Measurements from ENCODE around the gene MYOF. TPM values are rescaled to one million over a fixed set of nuclear protein-coding genes. Genes with fewer than 3 reads are reported as not detected.

Gene MYOF
- polyA plus RNA-seq, 1 of the 3 experiments (the other 2 are of a cell fraction) = 103 TPM

- H3K4me2 ChIP-seq = peak overlapping the region; percentile 49
- peaks cover 83% of the 10 kb centered on the region for H3F3A ChIP-seq (replicated peaks; ENCODE audit: insufficient read depth)
- no peak for DNase-seq
- 25% methylated on average over 5 of the region's 5 CpGs for WGBS (ENCODE audit: low lambda C conversion rate)
- ChIA-PET CTCF (interaction anchor here (0.8 to 8.8 kb wide), 4 partner anchors 11 to 900 kb away, joined by 3 to 92 read pairs (median 16); partner anchors contain the start of gene MYOF), POLR2A (no interaction called here)
- no peak overlapping the region for H2AFZ ChIP-seq (ENCODE audit: low read depth)
- no peaks in the 10 kb centered on the region for H3K9me2 ChIP-seq
- H3K4me3 ChIP-seq (ENCODE audit: low read depth in 2 of 2, low read length in 1 of 2) = no peak overlapping the region
- peak overlapping the region; percentile 54 to 99; a peak in 3 of 4 replicates for H3K27ac ChIP-seq (ENCODE audit: low read depth in 2 of 2, low read length in 1 of 2)
- peaks cover 0 to 24% of the 10 kb centered on the region in 2 experiments for H3K36me3 ChIP-seq (replicated peaks in 1 of 2; ENCODE audit: control insufficient read depth in 1 of 2, insufficient read depth in 2 of 2, low read length in 1 of 2)
- peaks cover 14 to 62% of the 10 kb centered on the region in 2 experiments; a peak in 3 of 4 replicates for H3K4me1 ChIP-seq (ENCODE audit: control insufficient read depth in 1 of 2, insufficient read depth in 2 of 2, low read depth in 1 of 2, low read length in 1 of 2)
- no peaks in the 10 kb centered on the region for H3K9me3 ChIP-seq
- H3K79me2 ChIP-seq (ENCODE audit: insufficient read depth) = peaks cover 83% of the 10 kb centered on the region
- H3K9ac ChIP-seq = peak overlapping the region; percentile 72
- H3K27me3 ChIP-seq (ENCODE audit: insufficient read depth) = no peaks in the 10 kb centered on the region
- H4K20me1 ChIP-seq (ENCODE audit: insufficient read depth) = no peaks in the 10 kb centered on the region
- TF ChIP-seq GATA2 (CRISPR knock-in tag; IDR thresholded peaks at IDR 0.05) = no peak
- peak in 1 of 2 experiments; percentile 95; a peak in 2 of 4 replicates for TF ChIP-seq EP300 (IDR thresholded peaks at IDR 0.05; ENCODE audit: borderline replicate concordance in 1 of 2, low read depth in 1 of 2, low read length in 1 of 2)
- no peak for TF ChIP-seq USF1 (IDR thresholded peaks at IDR 0.05; ENCODE audit: borderline replicate concordance, low read depth)
- TF ChIP-seq NRF1 (IDR thresholded peaks at IDR 0.05; ENCODE audit: low read depth, low read length) = no peak
- no peak for TF ChIP-seq ELF1 (IDR thresholded peaks at IDR 0.05)
- no peak for TF ChIP-seq REST (IDR thresholded peaks at IDR 0.05; ENCODE audit: low read depth, low read length)
- peak; percentile 83 for TF ChIP-seq PBX3 (IDR thresholded peaks at IDR 0.05)
- TF ChIP-seq SMC3 (IDR thresholded peaks at IDR 0.05; ENCODE audit: low read depth, low read length) = no peak
- TF ChIP-seq USF2 (IDR thresholded peaks at IDR 0.05; ENCODE audit: borderline replicate concordance, low read depth, low read length) = no peak
- peak; percentile 93 for TF ChIP-seq TCF12 (IDR thresholded peaks at IDR 0.05)
- TF ChIP-seq FOSL2 (IDR thresholded peaks at IDR 0.05; ENCODE audit: borderline replicate concordance, low read depth) = peak; percentile 99
- no peak for TF ChIP-seq EZH2phosphoT487 (IDR thresholded peaks at IDR 0.05; ENCODE audit: borderline replicate concordance, low read depth)
- TF ChIP-seq CTCF (IDR thresholded peaks at IDR 0.05) = no peak
- TF ChIP-seq FOXJ3 (CRISPR knock-in tag; IDR thresholded peaks at IDR 0.05) = no peak
- peak; percentile 77; the same call in 1 of the 2 replicates for TF ChIP-seq NFIC (IDR thresholded peaks at IDR 0.05; ENCODE audit: borderline replicate concordance)
- no peak for TF ChIP-seq CHD2 (IDR thresholded peaks at IDR 0.05; ENCODE audit: low read length, partially characterized antibody)
- TF ChIP-seq FOXM1 (IDR thresholded peaks at IDR 0.05; ENCODE audit: low read depth) = 0 out of 2 replicates have a peak, but pooled peaks have one; percentile 39
- no peak for TF ChIP-seq GABPA (IDR thresholded peaks at IDR 0.05; ENCODE audit: low read depth)
- peak; percentile 75; the same call in 1 of the 2 replicates for TF ChIP-seq POLR2AphosphoS5 (IDR thresholded peaks at IDR 0.05; ENCODE audit: low read depth, low read length)
- peak; percentile 66 for TF ChIP-seq MAX (IDR thresholded peaks at IDR 0.05; ENCODE audit: low read depth)
- no peak for TF ChIP-seq SIN3A (IDR thresholded peaks at IDR 0.05; ENCODE audit: borderline replicate concordance, low read depth, low read length)
- no peak for TF ChIP-seq RCOR1 (IDR thresholded peaks at IDR 0.05; ENCODE audit: low read length)
- TF ChIP-seq ZBTB33 (IDR thresholded peaks at IDR 0.05; ENCODE audit: borderline replicate concordance, low read depth) = peak; percentile 68; the same call in 1 of the 2 replicates
Measured at GRCh38 chr10:93471110-93471651, 11.0 kb downstream of the MYOF start.

Measured in SK-N-SH (cell line).